HAP-1 (cell line): ENCODE measurements around the gene SLC29A3.

ENCODE experiments used
- DNase-seq, 2 experiments: peaks; one replicate each; pipeline ENCODE4 v3.0.0-alpha.2; 2016 to 2020; ENCODE audit warnings: low spot score in 2 of 2
- H3K27me3 ChIP-seq: fragments of 250-450 bp; sonication (Bioruptor Pico); 2 replicates; pipeline ENCODE4 v1.5.1; 2020; ENCODE audit warnings: low read depth, mild to moderate bottlenecking, moderate library complexity
- H3K36me3 ChIP-seq: fragments of 250-450 bp; sonication (Bioruptor Pico); replicated peaks from 2 replicates; pipeline ENCODE4 v1.5.1; 2020; ENCODE audit warnings: mild to moderate bottlenecking
- H3K4me1 ChIP-seq: fragments of 250-450 bp; sonication (Bioruptor Pico); 2 replicates; pipeline ENCODE4 v1.5.1; 2020; ENCODE audit warnings: mild to moderate bottlenecking
- H3K4me3 ChIP-seq: fragments of 250-450 bp; sonication (Bioruptor Pico); 2 replicates; pipeline ENCODE4 v1.5.1; 2020; ENCODE audit warnings: mild to moderate bottlenecking, moderate library complexity
- H3K9me3 ChIP-seq: fragments of 250-450 bp; sonication (Bioruptor Pico); 2 replicates; pipeline ENCODE4 v1.5.1; 2020; ENCODE audit warnings: mild to moderate bottlenecking, moderate library complexity
- in situ Hi-C: fragments of 300-500 bp; cut with MboI; formaldehyde crosslinking; loops from 3 replicates; pipeline ENCODE4 v1.14.3; 2020; ENCODE audit warnings: low sequenced_read_pairs, inconsistent platforms, mixed read lengths

Gene SLC29A3

GRCh38 chr10:71279590-71280170 lies 39.4 kb upstream of the SLC29A3 start:
- in situ Hi-C loops: no loop called here
- DNase-seq: no peak
- Histone ChIP-seq H3K4me1 (no peaks in the 10 kb centered on the region), H3K36me3 (no peaks in the 10 kb centered on the region), H3K27me3 (no peaks in the 10 kb centered on the region), H3K4me3 (no peak overlapping the region), H3K9me3 (no peaks in the 10 kb centered on the region)

DNA sequence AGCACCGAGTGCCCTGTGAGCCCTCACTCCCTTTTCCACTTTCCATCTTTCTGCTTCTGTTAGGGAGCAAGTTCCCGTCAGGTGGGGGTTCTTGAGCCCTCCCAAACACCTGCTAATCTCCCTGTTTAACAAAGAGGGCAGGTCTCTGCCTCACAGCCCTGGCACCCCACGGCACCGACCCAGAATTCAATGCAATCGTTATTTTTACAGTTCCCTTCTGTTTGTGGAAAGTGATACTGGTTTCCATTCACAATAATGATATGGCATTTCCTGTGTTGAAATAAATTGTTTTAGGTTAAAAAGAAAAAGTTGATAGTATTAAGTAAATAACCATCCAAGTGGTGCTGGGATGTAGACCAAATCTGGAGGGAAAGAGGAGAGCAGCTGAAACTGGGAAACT lies 38.8 kb upstream of the SLC29A3 start:
- H3K27me3 ChIP-seq: no peaks in the 10 kb centered on the region
- no peaks in the 10 kb centered on the region for H3K9me3 ChIP-seq
- no peaks in the 10 kb centered on the region for H3K4me1 ChIP-seq
- in situ Hi-C loops: no loop called here
- DNase-seq: no peak
- H3K36me3 ChIP-seq: no peaks in the 10 kb centered on the region
- H3K4me3 ChIP-seq: no peak overlapping the region

GRCh38 chr10:71280825-71281224 lies 38.2 kb upstream of the SLC29A3 start:
- no peaks in the 10 kb centered on the region for H3K4me1 ChIP-seq
- in situ Hi-C loops: no loop called here
- H3K4me3 ChIP-seq: no peak overlapping the region
- DNase-seq: no peak
- H3K27me3 ChIP-seq: no peaks in the 10 kb centered on the region
- H3K9me3 ChIP-seq: no peaks in the 10 kb centered on the region
- no peaks in the 10 kb centered on the region for H3K36me3 ChIP-seq

DNA sequence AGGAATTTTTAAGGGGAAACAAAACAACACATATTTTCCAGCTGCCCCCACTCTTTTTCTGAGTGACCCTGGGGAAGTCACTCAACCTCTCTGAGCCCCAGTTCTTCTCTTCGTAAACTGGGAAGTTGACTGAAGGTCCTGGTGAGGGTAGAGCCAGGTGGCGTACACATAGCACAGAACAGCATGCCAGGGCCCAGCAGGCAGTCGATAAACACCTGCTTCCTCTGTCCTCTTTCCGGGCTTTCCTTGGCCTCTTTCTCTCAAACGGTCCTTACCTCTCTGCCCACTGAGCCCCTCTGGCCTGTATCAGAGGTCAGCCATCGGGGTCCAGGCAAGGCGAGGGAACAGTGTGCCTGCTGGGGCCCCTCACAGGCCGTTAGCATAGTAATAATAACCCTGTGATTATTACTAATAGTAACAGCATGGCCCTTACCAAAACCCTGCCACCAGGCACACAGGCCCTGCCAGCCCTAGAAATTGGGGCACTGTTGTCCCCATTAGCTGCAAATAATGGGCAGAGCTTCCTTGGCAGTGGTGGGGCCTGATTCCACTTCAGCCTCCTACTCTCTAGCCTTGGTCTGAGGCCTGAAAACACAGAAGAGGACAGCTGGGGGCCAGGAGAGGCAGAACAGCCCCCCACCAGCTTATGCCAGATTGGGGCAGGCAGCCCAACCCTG lies 37.3 kb upstream of the SLC29A3 start:
- H3K9me3 ChIP-seq: no peaks in the 10 kb centered on the region
- H3K4me3 ChIP-seq: no peak overlapping the region
- no peaks in the 10 kb centered on the region for H3K4me1 ChIP-seq
- no peaks in the 10 kb centered on the region for H3K36me3 ChIP-seq
- in situ Hi-C loops: no loop called here
- DNase-seq: no peak
- H3K27me3 ChIP-seq: no peaks in the 10 kb centered on the region

GRCh38 chr10:71282323-71282680 lies 36.8 kb upstream of the SLC29A3 start:
- H3K27me3 ChIP-seq: no peaks in the 10 kb centered on the region
- H3K9me3 ChIP-seq: no peaks in the 10 kb centered on the region
- no peak for DNase-seq
- no peak overlapping the region for H3K4me3 ChIP-seq
- in situ Hi-C loops: no loop called here
- H3K4me1 ChIP-seq: no peaks in the 10 kb centered on the region
- no peaks in the 10 kb centered on the region for H3K36me3 ChIP-seq

- in situ Hi-C loops: no loop called here
- Histone ChIP-seq H3K36me3 (no peaks in the 10 kb centered on the region), H3K27me3 (no peaks in the 10 kb centered on the region), H3K4me3 (no peak overlapping the region), H3K9me3 (no peaks in the 10 kb centered on the region), H3K4me1 (no peaks in the 10 kb centered on the region)
- DNase-seq: no peak
These were observed 35.6 kb upstream of the SLC29A3 start for GRCh38 chr10:71283410-71283809.

- H3K4me1 ChIP-seq: no peaks in the 10 kb centered on the region
- no peak for DNase-seq
- H3K9me3 ChIP-seq: no peaks in the 10 kb centered on the region
- no peak overlapping the region for H3K4me3 ChIP-seq
- no peaks in the 10 kb centered on the region for H3K36me3 ChIP-seq
- H3K27me3 ChIP-seq: no peaks in the 10 kb centered on the region
- in situ Hi-C loops: no loop called here
These were observed 35.2 kb upstream of the SLC29A3 start for GRCh38 chr10:71283876-71284275.

DNA sequence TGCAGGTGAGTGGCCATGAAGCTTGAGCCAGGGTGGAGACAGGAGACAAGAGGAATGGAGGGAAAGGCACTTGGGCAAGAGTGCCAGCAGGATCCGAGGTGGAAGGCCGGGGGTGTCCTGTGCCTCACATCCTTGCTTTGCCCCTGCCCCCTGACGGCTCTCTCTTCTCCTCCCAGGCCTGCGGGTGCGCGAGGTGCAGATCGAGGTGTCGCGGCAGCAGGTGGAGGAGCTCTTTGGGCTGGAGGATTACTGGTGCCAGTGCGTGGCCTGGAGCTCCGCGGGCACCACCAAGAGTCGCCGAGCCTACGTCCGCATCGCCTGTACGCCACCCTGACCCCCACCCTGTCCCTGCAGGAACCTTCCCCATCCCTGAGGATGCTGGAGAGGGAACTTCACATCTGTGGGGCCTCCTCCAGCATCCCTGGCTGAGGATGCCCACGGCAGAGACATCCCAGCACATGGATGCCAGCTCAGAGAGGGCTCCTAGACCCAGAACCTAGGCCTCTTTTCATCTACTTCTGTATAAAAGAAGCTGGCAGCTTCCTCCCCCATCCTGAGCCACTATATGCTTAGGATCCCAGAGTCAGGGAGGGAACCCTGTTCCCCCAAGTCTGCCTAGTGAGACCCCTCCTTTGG lies 34.4 kb upstream of the SLC29A3 start:
- in situ Hi-C loops: loop anchor here (5.0 kb wide), 1 partner anchor 382 kb away; no protein-coding TSS in a partner anchor
- Histone ChIP-seq H3K27me3 (no peaks in the 10 kb centered on the region), H3K36me3 (no peaks in the 10 kb centered on the region)

DNA sequence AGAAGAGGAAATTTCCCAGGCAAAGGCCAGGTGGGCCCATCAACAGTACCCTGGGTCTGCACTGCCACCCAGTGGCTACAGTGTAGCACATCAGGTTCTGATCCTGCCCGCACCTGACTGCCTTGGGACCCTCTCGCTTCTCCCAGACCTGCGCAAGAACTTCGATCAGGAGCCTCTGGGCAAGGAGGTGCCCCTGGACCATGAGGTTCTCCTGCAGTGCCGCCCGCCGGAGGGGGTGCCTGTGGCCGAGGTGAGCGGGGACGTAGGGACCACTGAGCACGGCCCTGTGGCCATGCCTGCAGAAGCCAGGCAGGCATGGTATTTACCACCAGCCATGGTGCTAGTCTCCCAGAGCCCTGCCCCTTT lies 33.9 kb upstream of the SLC29A3 start:
- DNase-seq: peak; percentile 45 to 76
- Histone ChIP-seq H3K9me3 (no peaks in the 10 kb centered on the region), H3K27me3 (no peaks in the 10 kb centered on the region), H3K4me1 (no peaks in the 10 kb centered on the region), H3K36me3 (no peaks in the 10 kb centered on the region), H3K4me3 (no peak overlapping the region)
- in situ Hi-C loops: loop anchor here (5.0 kb wide), 1 partner anchor 383 kb away; no protein-coding TSS in a partner anchor

More for the DNA sequence above, 34.4 kb upstream of the SLC29A3 start:
- DNase-seq: no peak
- Histone ChIP-seq H3K9me3 (no peaks in the 10 kb centered on the region), H3K4me3 (no peak overlapping the region), H3K4me1 (no peaks in the 10 kb centered on the region)

DNA sequence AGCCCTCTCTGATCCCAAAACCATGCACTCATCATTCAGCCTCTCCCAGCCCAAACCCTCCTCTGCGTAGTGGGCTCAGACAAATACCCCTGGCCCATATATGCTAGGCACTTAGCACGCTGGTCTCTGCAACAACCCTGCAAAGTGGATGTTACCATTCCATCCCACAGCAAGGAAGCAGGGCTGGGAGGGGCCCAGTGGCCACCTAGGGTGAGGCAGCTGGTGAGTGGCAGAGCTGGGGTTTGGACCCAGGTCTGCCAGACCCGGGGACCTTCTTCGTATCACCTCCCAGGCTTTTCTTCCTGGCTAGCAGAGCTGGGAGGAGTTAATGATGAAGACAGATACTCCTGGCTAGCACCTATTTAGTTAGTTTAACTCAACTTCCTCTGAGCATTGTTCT lies 33.1 kb upstream of the SLC29A3 start:
- DNase-seq: no peak
- no peaks in the 10 kb centered on the region for H3K9me3 ChIP-seq
- H3K4me3 ChIP-seq: no peak overlapping the region
- in situ Hi-C loops: loop anchor here (5.0 kb wide), 1 partner anchor 384 kb away; no protein-coding TSS in a partner anchor
- no peaks in the 10 kb centered on the region for H3K4me1 ChIP-seq
- no peaks in the 10 kb centered on the region for H3K36me3 ChIP-seq
- no peaks in the 10 kb centered on the region for H3K27me3 ChIP-seq

DNA sequence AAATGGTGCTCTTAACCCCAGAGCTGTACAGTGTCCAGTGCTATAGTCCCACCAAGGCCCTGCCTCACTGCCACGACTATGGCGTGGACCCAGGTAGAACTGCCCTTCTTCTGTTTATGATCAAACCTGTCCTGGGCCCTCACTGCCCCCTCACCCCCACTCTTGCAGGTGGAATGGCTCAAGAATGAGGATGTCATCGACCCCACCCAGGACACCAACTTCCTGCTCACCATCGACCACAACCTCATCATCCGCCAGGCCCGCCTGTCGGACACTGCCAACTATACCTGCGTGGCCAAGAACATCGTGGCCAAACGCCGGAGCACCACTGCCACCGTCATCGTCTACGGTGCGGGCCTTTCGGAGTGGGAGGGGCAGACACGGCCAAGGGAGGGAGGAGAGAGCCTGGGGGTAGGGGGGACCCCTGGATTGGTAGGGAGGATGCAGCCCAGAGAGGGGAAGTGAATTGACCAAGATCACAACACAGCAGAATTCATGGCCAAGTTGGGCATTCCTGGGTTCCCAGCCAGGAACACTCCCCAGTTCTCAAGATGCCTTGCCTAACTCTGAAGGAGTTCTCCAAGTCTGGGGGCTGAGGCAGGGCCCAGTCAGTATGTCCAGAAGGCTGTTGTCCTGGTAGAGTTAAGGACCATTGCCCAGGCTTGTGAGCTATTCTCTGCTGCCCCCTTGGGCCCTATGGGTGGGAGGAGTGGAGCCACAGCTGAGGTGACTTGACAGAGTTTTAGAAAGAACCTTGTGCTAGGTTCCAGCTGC lies 32.4 kb upstream of the SLC29A3 start:
- in situ Hi-C loops: loop anchor here (5.0 kb wide), 1 partner anchor 384 kb away; no protein-coding TSS in a partner anchor
- no peaks in the 10 kb centered on the region for H3K4me1 ChIP-seq
- H3K27me3 ChIP-seq: no peaks in the 10 kb centered on the region
- no peak overlapping the region for H3K4me3 ChIP-seq
- no peaks in the 10 kb centered on the region for H3K9me3 ChIP-seq
- no peak for DNase-seq
- no peaks in the 10 kb centered on the region for H3K36me3 ChIP-seq

DNA sequence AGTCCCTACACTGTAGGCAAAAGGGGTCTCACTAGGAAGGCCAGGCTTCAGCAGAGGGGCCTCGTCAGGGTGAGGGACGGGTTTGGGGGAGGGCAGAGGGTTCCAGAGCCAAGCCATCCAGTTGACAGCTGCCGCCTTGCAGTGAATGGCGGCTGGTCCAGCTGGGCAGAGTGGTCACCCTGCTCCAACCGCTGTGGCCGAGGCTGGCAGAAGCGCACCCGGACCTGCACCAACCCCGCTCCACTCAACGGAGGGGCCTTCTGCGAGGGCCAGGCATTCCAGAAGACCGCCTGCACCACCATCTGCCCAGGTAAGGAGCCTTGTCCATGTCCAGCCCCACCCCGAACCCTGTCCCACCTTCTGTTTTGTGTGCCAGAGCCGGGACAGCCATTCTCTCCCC lies 31.6 kb upstream of the SLC29A3 start:
- H3K36me3 ChIP-seq: no peaks in the 10 kb centered on the region
- no peak for DNase-seq
- H3K27me3 ChIP-seq: no peaks in the 10 kb centered on the region
- H3K4me1 ChIP-seq: no peaks in the 10 kb centered on the region
- in situ Hi-C loops: loop anchor here (5.0 kb wide), 1 partner anchor 385 kb away; no protein-coding TSS in a partner anchor
- no peaks in the 10 kb centered on the region for H3K9me3 ChIP-seq
- H3K4me3 ChIP-seq: no peak overlapping the region

DNA sequence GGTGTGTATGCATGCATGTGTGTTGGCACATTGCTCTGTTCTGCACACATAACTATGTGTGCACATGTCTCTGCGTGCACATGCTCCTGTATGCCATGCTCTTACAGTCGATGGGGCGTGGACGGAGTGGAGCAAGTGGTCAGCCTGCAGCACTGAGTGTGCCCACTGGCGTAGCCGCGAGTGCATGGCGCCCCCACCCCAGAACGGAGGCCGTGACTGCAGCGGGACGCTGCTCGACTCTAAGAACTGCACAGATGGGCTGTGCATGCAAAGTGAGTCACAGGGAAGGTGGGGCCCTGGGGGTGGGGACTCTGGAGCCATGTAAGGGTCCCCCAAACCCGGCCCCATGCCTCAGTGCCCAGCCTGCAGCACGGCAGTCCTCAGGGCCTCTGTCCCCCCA lies 30.6 kb upstream of the SLC29A3 start:
- H3K36me3 ChIP-seq: no peaks in the 10 kb centered on the region
- in situ Hi-C loops: loop anchor here (5.0 kb wide), 1 partner anchor 386 kb away; no protein-coding TSS in a partner anchor

More for the DNA sequence above, 30.6 kb upstream of the SLC29A3 start:
- Histone ChIP-seq H3K27me3 (no peaks in the 10 kb centered on the region), H3K4me3 (no peak overlapping the region), H3K9me3 (no peaks in the 10 kb centered on the region), H3K4me1 (no peaks in the 10 kb centered on the region)
- DNase-seq: no peak
